Mesothelial cell of epicardium (in vitro differentiated cells): Measurements from ENCODE around the gene DAAM2. TPM values are rescaled to one million over a fixed set of nuclear protein-coding genes. Genes with fewer than 3 reads are reported as not detected.

ENCODE experiments used
- DNase-seq, 2 experiments: peaks; one replicate each; pipeline ENCODE4 v3.0.0; 2021; ENCODE audit warnings: low spot score in 2 of 2; ENCODE audit not compliant: unreplicated experiment in 2 of 2
- H3K27ac Mint-ChIP-seq: 2 replicates; pipeline ENCODE4 v1.8.0; 2021; ENCODE audit warnings: mixed read lengths
- H3K27me3 Mint-ChIP-seq: 2 replicates; pipeline ENCODE4 v1.8.0; 2021; ENCODE audit warnings: low read depth, mixed read lengths
- H3K36me3 Mint-ChIP-seq: 2 replicates; pipeline ENCODE4 v1.8.0; 2021; ENCODE audit warnings: mixed read lengths
- H3K4me1 Mint-ChIP-seq: 2 replicates; pipeline ENCODE4 v1.8.0; 2021; ENCODE audit warnings: mixed read lengths
- H3K4me3 Mint-ChIP-seq: 2 replicates; pipeline ENCODE4 v1.8.0; 2021; ENCODE audit warnings: mild to moderate bottlenecking, moderate library complexity, mixed read lengths
- H3K9me3 Mint-ChIP-seq: 2 replicates; pipeline ENCODE4 v1.8.0; 2021; ENCODE audit warnings: mixed read lengths
- CTCF ChIP-seq: fragments of 200-600 bp; sonication (generic); IDR thresholded peaks from one replicate; pipeline ENCODE4 v1.5.0; 2021; ENCODE audit warnings: antibody characterized with exemption; ENCODE audit not compliant: unreplicated experiment
- total RNA-seq: library from RNA; stranded (reverse); gene quantifications from 3 replicates; pipeline ENCODE4 v1.2.1, GENCODE V29; 2021

DAAM2 gene
- total RNA-seq, 1 donor from 2014 or later: 13.7 TPM

DNA sequence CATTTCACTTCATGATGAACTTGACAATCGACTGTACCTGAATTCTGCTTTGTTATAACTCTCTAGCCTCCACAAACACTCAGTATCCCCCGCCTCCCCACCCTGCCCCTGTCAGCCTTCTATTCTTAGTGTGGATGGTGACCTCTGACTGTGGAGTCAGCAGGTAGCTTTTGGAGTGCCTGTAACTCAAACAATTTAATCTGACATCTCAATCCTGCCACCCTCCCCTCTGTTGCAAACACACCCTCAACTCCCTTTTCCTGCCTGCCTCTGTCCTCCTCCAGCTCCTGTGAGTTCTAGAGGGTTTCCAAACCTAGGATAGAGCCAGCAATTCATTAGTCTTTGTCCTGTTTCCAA lies 20.3 kb downstream of the DAAM2 start:
- H3K9me3 Mint-ChIP-seq: no peaks in the 10 kb centered on the region
- H3K4me1 Mint-ChIP-seq: peaks cover 18% of the 10 kb centered on the region
- H3K4me3 Mint-ChIP-seq: no peak overlapping the region
- DNase-seq: no peak
- TF ChIP-seq CTCF: no peak
- H3K27ac Mint-ChIP-seq: no peak overlapping the region
- no peaks in the 10 kb centered on the region for H3K36me3 Mint-ChIP-seq
- H3K27me3 Mint-ChIP-seq: peaks cover 3% of the 10 kb centered on the region

DNA sequence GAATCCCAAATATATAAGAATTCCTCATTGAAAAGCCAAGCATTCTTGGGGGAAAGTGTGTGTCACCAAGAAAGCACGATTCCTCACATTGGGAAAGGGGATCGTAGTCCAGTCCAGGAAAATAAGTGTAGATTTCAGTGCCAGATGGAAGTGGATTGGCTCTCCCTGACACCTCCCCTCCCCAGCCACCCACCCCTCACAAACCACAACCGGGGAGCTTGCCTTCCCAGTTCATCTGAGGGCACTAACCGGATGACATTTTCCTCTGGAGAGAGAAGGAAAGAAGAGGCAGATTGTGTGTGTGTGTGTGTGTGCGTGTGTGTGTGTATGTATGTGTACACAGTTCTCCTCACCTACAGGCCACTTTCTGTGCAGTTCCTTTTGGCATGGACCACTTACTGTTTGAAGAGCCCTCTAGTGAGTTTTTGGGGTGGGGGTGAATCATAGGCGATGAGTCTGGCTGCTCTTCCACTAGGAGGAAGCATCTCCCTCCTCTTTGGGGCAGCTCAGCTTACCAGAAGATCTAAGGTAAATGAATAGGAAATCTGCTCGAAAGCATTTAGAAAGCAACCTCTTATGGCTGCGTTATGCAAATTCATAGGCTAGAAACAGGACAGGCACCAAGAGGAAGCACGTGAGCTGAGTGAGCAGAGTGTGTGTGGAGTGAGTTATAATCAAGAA lies 20.8 kb downstream of the DAAM2 start:
- H3K4me1 Mint-ChIP-seq: peaks cover 18% of the 10 kb centered on the region
- no peak overlapping the region for H3K27ac Mint-ChIP-seq
- no peak for TF ChIP-seq CTCF
- no peak overlapping the region for H3K4me3 Mint-ChIP-seq
- H3K9me3 Mint-ChIP-seq: no peaks in the 10 kb centered on the region
- no peaks in the 10 kb centered on the region for H3K36me3 Mint-ChIP-seq
- DNase-seq: no peak
- peaks cover 3% of the 10 kb centered on the region for H3K27me3 Mint-ChIP-seq

GRCh38 chr6:39814236-39814635 lies 22.1 kb downstream of the DAAM2 start:
- H3K9me3 Mint-ChIP-seq: no peaks in the 10 kb centered on the region
- peaks cover 3% of the 10 kb centered on the region for H3K27me3 Mint-ChIP-seq
- no peaks in the 10 kb centered on the region for H3K36me3 Mint-ChIP-seq
- H3K4me3 Mint-ChIP-seq: no peak overlapping the region
- no peak for DNase-seq
- H3K27ac Mint-ChIP-seq: no peak overlapping the region
- H3K4me1 Mint-ChIP-seq: peaks cover 18% of the 10 kb centered on the region
- no peak for TF ChIP-seq CTCF

GRCh38 chr6:39815356-39815755 lies 23.2 kb downstream of the DAAM2 start:
- Mint-ChIP-seq H3K9me3 (no peaks in the 10 kb centered on the region), H3K4me1 (peaks cover 18% of the 10 kb centered on the region), H3K4me3 (no peak overlapping the region), H3K36me3 (no peaks in the 10 kb centered on the region), H3K27ac (no peak overlapping the region), H3K27me3 (peaks cover 3% of the 10 kb centered on the region)
- DNase-seq: no peak
- TF ChIP-seq CTCF: no peak

DNA sequence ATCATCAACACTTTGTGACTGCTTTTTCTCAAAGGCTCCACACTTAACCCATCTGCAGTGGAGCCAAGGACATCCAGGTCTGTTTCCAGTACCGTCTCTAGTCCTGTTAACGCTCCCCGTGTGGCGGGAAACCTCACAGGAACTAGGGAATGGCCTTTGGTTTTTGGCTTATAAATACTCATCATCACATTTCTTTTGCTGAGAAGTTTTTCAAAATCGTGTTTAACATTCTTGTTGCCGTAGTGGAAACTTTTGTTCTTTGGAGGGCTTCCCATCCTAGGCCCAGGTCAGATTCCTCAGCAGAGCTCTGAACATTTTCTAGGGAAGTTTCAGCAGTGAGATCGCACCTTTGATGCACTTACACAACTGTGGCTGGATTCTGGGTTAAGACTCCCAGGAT lies 24.6 kb downstream of the DAAM2 start:
- no peak overlapping the region for H3K27ac Mint-ChIP-seq
- no peak for TF ChIP-seq CTCF
- no peaks in the 10 kb centered on the region for H3K9me3 Mint-ChIP-seq
- H3K36me3 Mint-ChIP-seq: no peaks in the 10 kb centered on the region
- H3K27me3 Mint-ChIP-seq: no peaks in the 10 kb centered on the region
- no peak overlapping the region for H3K4me3 Mint-ChIP-seq
- DNase-seq: no peak
- H3K4me1 Mint-ChIP-seq: peaks cover 10% of the 10 kb centered on the region

DNA sequence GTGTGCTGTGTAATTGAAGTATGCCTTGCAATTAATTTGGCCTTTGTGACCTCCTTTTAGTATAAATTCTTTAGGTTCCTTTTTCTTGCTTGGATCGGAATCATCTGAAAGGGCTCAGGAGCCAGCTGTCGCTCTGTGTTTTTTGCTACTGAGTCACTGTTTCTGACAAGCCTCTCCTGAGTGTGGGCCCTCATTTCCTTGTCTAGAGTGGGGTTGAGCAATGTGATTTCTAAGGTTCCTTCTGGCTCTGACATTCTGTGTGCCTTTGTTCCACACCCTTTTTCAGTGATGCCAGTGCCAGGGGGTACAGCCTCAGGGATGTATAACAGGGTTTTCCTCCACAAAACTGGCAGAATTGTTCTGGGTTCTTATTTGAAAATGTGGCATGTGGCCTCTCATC lies 26.5 kb downstream of the DAAM2 start:
- Mint-ChIP-seq H3K9me3 (no peaks in the 10 kb centered on the region), H3K4me1 (peaks cover 4% of the 10 kb centered on the region), H3K36me3 (no peaks in the 10 kb centered on the region), H3K27ac (no peak overlapping the region), H3K27me3 (no peaks in the 10 kb centered on the region), H3K4me3 (no peak overlapping the region)
- DNase-seq: no peak
- TF ChIP-seq CTCF: no peak
